GM18873 (cell line): ENCODE data around the gene COL23A1.
"Not testable (repeated sequence)": the region's sequence is repeated elsewhere in the genome, so short reads cannot be mapped to it uniquely, and the experiment has no call there.

Source experiments
- ATAC-seq: cut with Tn5 transposase; IDR thresholded peaks from one replicate; pipeline ENCODE4 v1.9.1; 2021; ENCODE audit warnings: mild to moderate bottlenecking, moderate library complexity, moderate number of reproducible peaks; ENCODE audit not compliant: unreplicated experiment, low FRiP score

The COL23A1 gene

DNA sequence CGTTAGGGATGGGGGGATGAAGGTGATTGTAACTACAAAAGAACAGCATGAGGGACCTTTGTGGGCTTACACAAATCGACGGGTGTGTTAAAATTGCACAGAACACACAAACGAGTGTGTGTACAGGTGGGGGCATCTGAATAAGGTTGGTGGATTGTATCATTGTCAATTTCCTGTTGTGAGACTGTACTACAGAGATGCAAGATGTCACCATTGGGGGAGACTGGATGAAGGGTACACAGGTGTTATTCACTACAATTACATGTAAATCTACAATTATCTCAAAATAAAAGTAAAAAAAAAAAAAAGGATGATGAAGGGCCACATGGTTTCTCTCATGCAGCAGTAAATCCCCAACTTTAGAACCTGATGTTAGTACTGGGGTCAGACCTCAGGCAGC, 326.1 kb downstream of the COL23A1 start:
- no peak for ATAC-seq

DNA sequence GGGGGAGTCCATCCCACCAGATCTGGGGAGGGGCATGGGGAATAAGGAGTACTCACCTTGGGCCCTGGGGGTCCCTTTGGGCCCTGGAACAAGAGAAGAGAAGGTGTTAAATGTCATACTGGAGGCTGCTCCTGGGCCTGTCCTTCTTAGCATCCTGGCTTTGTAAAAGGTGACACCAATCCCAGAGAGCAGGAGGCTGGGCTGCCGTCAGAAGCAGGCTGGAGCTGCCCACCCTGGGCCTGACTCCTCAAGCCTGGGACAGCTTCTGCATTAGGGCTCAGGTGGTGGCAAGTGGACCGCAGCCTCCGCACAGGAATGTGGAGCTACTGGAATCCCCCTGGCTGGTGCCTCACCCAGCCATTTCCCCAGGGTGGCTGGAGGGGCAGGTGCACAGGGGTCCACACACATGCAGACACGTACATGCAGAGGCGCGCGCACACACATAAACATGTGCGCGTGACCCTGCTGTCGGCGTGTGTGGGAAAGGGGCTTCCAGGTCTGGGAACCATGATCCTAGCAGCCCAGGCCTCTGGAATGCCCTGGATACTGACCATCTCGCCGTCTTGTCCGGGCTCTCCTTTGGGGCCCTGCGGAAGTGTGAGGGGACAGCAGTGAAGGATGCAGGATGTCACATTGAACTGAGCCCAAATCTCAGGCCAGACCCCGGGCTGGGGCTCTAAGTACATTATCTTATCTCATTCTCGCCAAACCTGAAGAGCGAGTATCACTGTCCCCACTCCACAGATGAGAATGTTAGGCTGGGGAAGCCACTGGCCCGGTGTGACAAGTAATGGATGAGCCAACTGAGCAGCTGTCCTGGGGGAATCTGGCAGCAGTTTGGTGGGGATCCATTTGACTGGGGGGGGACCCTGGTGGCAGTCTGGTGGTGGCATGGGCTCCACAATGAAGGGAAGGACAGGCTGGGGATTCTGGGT, 328.3 kb downstream of the COL23A1 start:
- no peak for ATAC-seq

GRCh38 chr5:178259623-178260536, 330.3 kb downstream of the COL23A1 start:
- no peak for ATAC-seq

GRCh38 chr5:178257650-178258049, 332.5 kb downstream of the COL23A1 start:
- no peak for ATAC-seq

GRCh38 chr5:178256746-178257145, 333.4 kb downstream of the COL23A1 start:
- no peak for ATAC-seq

DNA sequence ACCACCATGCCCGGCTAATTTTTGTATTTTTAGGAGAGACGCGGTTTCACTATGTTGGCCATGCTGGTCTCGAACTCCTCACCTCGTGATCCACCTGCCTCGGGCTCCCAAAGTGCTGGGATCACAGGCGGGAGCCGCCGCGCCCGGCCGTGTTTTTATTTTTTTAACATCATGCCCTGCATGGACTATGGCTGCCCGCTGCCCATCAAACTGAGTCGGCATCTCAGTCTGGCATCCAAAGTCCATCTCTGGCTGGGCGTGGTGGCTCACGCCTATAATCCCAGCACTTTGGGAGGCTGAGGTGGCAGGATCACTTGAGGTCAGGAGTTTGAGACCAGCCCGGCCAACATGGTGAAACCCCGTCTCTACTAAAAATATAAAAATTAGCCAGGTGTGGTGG, 336.6 kb downstream of the COL23A1 start:
- not testable (repeated sequence) for ATAC-seq

DNA sequence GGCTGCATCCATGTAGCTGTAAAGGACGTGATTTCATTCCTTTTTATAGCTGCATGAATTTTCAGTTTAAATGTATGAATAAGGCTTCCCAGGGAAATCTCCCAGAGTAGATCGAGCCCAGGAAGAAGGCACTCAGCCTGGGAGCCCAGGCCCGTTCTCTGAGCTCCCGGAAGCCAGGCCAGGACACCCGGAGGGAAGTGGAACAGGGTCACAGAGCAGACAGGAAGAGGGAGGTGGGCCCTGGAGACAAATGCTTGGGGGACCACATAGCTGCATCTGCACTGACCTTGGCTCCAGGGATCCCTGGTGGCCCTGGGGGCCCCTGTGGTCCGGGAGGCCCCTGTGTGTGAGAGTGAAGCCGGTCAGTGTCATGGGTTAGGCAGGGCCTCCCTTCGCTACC, 337.9 kb downstream of the COL23A1 start:
- no peak for ATAC-seq

DNA sequence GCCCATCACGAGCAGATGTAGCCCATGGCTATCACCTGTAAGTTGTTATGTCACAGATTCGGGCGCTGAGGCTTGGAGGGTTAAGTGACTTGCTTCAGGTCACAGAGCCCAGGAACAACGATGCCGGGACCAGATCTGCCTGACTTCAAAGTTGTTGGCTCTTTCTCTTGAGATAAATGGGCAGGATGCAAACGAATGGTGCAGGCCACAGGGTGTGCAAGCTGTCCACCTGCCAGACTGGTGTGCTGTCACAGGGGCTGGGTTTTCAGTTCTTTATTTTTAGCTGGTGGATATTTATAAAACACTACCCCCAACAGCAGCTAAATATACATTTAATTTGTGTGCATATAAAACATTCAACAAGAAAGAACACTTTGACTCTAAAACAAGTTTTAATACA, 339.9 kb downstream of the COL23A1 start:
- ATAC-seq: no peak

GRCh38 chr5:178249191-178249989, 340.8 kb downstream of the COL23A1 start:
- no peak for ATAC-seq

GRCh38 chr5:178248750-178249149, 341.4 kb downstream of the COL23A1 start:
- ATAC-seq: no peak

- no peak for ATAC-seq
Measured at GRCh38 chr5:178247481-178248456, 342.4 kb downstream of the COL23A1 start.

GRCh38 chr5:178246624-178247279, 343.4 kb downstream of the COL23A1 start:
- no peak for ATAC-seq

- no peak for ATAC-seq
Measured at GRCh38 chr5:178245389-178245788, 344.8 kb downstream of the COL23A1 start.

DNA sequence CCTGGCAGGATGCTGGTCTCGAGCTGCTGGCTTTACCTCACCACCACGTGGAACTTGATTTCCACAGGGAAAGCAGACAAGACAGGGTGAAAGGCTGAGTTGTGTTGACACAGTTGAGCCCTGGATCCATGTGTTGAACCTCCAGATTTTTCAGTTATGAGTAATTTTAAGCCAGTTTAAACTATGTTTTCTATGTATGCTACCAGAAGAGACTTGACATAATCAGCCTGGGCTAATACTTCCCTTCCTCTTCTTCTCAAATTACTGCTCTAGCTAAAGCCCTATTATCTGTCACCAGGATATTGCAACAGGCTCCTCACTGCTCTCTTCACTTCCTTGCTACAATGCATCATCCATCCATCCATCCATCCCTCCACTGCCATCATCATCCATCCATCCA, 345.6 kb downstream of the COL23A1 start:
- no peak for ATAC-seq

DNA sequence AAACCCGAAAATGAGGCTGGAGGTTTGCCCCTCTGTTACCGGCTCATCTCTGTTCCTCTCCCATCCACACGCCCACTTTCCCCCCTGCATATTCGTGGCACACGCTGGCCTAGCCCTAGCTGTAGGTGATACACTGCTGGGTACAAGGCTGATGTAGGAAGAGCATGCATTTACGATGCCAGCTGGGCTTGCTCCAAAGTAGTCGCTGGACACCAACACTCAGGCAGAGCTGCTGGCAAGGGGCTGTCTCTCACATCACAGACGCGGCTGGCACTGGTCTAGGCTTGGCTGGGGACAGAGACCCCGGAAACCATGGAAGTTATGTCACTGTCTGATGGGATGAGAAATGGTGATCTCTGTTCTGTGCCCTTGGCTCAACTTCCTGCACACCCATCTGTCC, 347.8 kb downstream of the COL23A1 start:
- no peak for ATAC-seq

- ATAC-seq: no peak
Measured at GRCh38 chr5:178241688-178242231, 348.4 kb downstream of the COL23A1 start.

- ATAC-seq: no peak
Measured at GRCh38 chr5:178241231-178241663, 348.9 kb downstream of the COL23A1 start.

GRCh38 chr5:178240766-178241165, 349.4 kb downstream of the COL23A1 start:
- no peak for ATAC-seq
